ENCODE data around the gene TNS3.

TNS3 gene

GRCh38 chr7:47291461-47292081, 290.3 kb downstream of the TNS3 start:
- H3K4me1 ChIP-seq (ENCODE audit: insufficient read depth, low read length) = no peaks in the 10 kb centered on the region
- H3K9ac ChIP-seq (ENCODE audit: low read depth, low read length) = no peak overlapping the region
- H3K9me3 ChIP-seq (ENCODE audit: control insufficient read depth, insufficient read depth, low read length) = no peaks in the 10 kb centered on the region
- no peaks in the 10 kb centered on the region; the same call in none of the 2 replicates for H3K36me3 ChIP-seq (ENCODE audit: insufficient read depth, low read length)

- Histone ChIP-seq H3K36me3 (ENCODE audit: insufficient read depth, low read length) (no peaks in the 10 kb centered on the region; the same call in none of the 2 replicates), H3K4me1 (ENCODE audit: insufficient read depth, low read length) (no peaks in the 10 kb centered on the region)
Measured at GRCh38 chr7:47290867-47291266, 291.0 kb downstream of the TNS3 start.

GRCh38 chr7:47290466-47290865, 291.4 kb downstream of the TNS3 start:
- no peaks in the 10 kb centered on the region for H3K9me3 ChIP-seq (ENCODE audit: control insufficient read depth, insufficient read depth, low read length)
- H3K4me1 ChIP-seq (ENCODE audit: insufficient read depth, low read length) = no peaks in the 10 kb centered on the region
- H3K36me3 ChIP-seq (ENCODE audit: insufficient read depth, low read length) = no peaks in the 10 kb centered on the region; the same call in none of the 2 replicates
- no peak overlapping the region for H3K9ac ChIP-seq (ENCODE audit: low read depth, low read length)

More at GRCh38 chr7:47290867-47291266, 291.0 kb downstream of the TNS3 start:
- H3K9me3 ChIP-seq (ENCODE audit: control insufficient read depth, insufficient read depth, low read length) = no peaks in the 10 kb centered on the region
- H3K9ac ChIP-seq (ENCODE audit: low read depth, low read length) = no peak overlapping the region

- Histone ChIP-seq H3K9ac (ENCODE audit: low read depth, low read length) (no peak overlapping the region), H3K4me1 (ENCODE audit: insufficient read depth, low read length) (no peaks in the 10 kb centered on the region), H3K36me3 (ENCODE audit: insufficient read depth, low read length) (no peaks in the 10 kb centered on the region; the same call in none of the 2 replicates), H3K9me3 (ENCODE audit: control insufficient read depth, insufficient read depth, low read length) (no peaks in the 10 kb centered on the region)
Measured at GRCh38 chr7:47288060-47288459, 293.9 kb downstream of the TNS3 start.

GRCh38 chr7:47285860-47286491, 295.9 kb downstream of the TNS3 start:
- Histone ChIP-seq H3K36me3 (ENCODE audit: insufficient read depth, low read length) (no peaks in the 10 kb centered on the region; the same call in 1 of the 2 replicates), H3K9me3 (ENCODE audit: control insufficient read depth, insufficient read depth, low read length) (no peaks in the 10 kb centered on the region), H3K4me1 (ENCODE audit: insufficient read depth, low read length) (no peaks in the 10 kb centered on the region), H3K9ac (ENCODE audit: low read depth, low read length) (no peak overlapping the region)

- Histone ChIP-seq H3K9me3 (ENCODE audit: control insufficient read depth, insufficient read depth, low read length) (no peaks in the 10 kb centered on the region), H3K9ac (ENCODE audit: low read depth, low read length) (no peak overlapping the region), H3K36me3 (ENCODE audit: insufficient read depth, low read length) (no peaks in the 10 kb centered on the region; the same call in 1 of the 2 replicates), H3K4me1 (ENCODE audit: insufficient read depth, low read length) (no peaks in the 10 kb centered on the region)
Measured at GRCh38 chr7:47284691-47285635, 296.9 kb downstream of the TNS3 start.

- no peaks in the 10 kb centered on the region for H3K4me1 ChIP-seq (ENCODE audit: insufficient read depth, low read length)
- H3K9ac ChIP-seq (ENCODE audit: low read depth, low read length) = no peak overlapping the region
- no peaks in the 10 kb centered on the region for H3K9me3 ChIP-seq (ENCODE audit: control insufficient read depth, insufficient read depth, low read length)
- H3K36me3 ChIP-seq (ENCODE audit: insufficient read depth, low read length) = no peaks in the 10 kb centered on the region; the same call in 1 of the 2 replicates
Measured at GRCh38 chr7:47283497-47284131, 298.3 kb downstream of the TNS3 start.

GRCh38 chr7:47282790-47283496, 299.0 kb downstream of the TNS3 start:
- H3K9ac ChIP-seq (ENCODE audit: low read depth, low read length) = no peak overlapping the region
- no peaks in the 10 kb centered on the region; the same call in 1 of the 2 replicates for H3K36me3 ChIP-seq (ENCODE audit: insufficient read depth, low read length)
- no peaks in the 10 kb centered on the region for H3K9me3 ChIP-seq (ENCODE audit: control insufficient read depth, insufficient read depth, low read length)
- no peaks in the 10 kb centered on the region for H3K4me1 ChIP-seq (ENCODE audit: insufficient read depth, low read length)

GRCh38 chr7:47281966-47282643, 299.8 kb downstream of the TNS3 start:
- Histone ChIP-seq H3K9me3 (ENCODE audit: control insufficient read depth, insufficient read depth, low read length) (no peaks in the 10 kb centered on the region), H3K9ac (ENCODE audit: low read depth, low read length) (no peak overlapping the region), H3K4me1 (ENCODE audit: insufficient read depth, low read length) (no peaks in the 10 kb centered on the region), H3K36me3 (ENCODE audit: insufficient read depth, low read length) (no peaks in the 10 kb centered on the region)

GRCh38 chr7:47281161-47281560, 300.8 kb downstream of the TNS3 start:
- H3K9ac ChIP-seq (ENCODE audit: low read depth, low read length) = no peak overlapping the region
- H3K4me1 ChIP-seq (ENCODE audit: insufficient read depth, low read length) = no peaks in the 10 kb centered on the region
- no peaks in the 10 kb centered on the region for H3K36me3 ChIP-seq (ENCODE audit: insufficient read depth, low read length)
- no peaks in the 10 kb centered on the region for H3K9me3 ChIP-seq (ENCODE audit: control insufficient read depth, insufficient read depth, low read length)

GRCh38 chr7:47280114-47280513, 301.8 kb downstream of the TNS3 start:
- Histone ChIP-seq H3K9ac (ENCODE audit: low read depth, low read length) (no peak overlapping the region), H3K36me3 (ENCODE audit: insufficient read depth, low read length) (no peaks in the 10 kb centered on the region), H3K9me3 (ENCODE audit: control insufficient read depth, insufficient read depth, low read length) (no peaks in the 10 kb centered on the region), H3K4me1 (ENCODE audit: insufficient read depth, low read length) (no peaks in the 10 kb centered on the region)

GRCh38 chr7:47278043-47278442, 303.9 kb downstream of the TNS3 start:
- Histone ChIP-seq H3K9ac (ENCODE audit: low read depth, low read length) (no peak overlapping the region), H3K9me3 (ENCODE audit: control insufficient read depth, insufficient read depth, low read length) (no peaks in the 10 kb centered on the region), H3K36me3 (ENCODE audit: insufficient read depth, low read length) (no peaks in the 10 kb centered on the region), H3K4me1 (ENCODE audit: insufficient read depth, low read length) (no peaks in the 10 kb centered on the region)

GRCh38 chr7:47277321-47277781, 304.6 kb downstream of the TNS3 start:
- no peaks in the 10 kb centered on the region for H3K4me1 ChIP-seq (ENCODE audit: insufficient read depth, low read length)
- H3K9ac ChIP-seq (ENCODE audit: low read depth, low read length) = no peak overlapping the region
- H3K36me3 ChIP-seq (ENCODE audit: insufficient read depth, low read length) = no peaks in the 10 kb centered on the region
- H3K9me3 ChIP-seq (ENCODE audit: control insufficient read depth, insufficient read depth, low read length) = no peaks in the 10 kb centered on the region
